Astrocyte (in vitro differentiated cells and primary cell): ENCODE measurements around the gene PKNOX1.
"Not testable (repeated sequence)": the region's sequence is repeated elsewhere in the genome, so short reads cannot be mapped to it uniquely, and the experiment has no call there.

Source experiments
- CTCF ChIP-seq: IDR thresholded peaks from 2 replicates; pipeline ENCODE4 v1.5.1; 2011; ENCODE audit warnings: low read depth, mild to moderate bottlenecking, inconsistent platforms, low read length, moderate library complexity; ENCODE audit not compliant: insufficient read depth
- EZH2 ChIP-seq: IDR thresholded peaks from 2 replicates; pipeline ENCODE4 v1.6.1; 2012; ENCODE audit warnings: mild to moderate bottlenecking, low read length, inconsistent platforms; ENCODE audit not compliant: insufficient read depth

GRCh38 chr21:43042169-43042568, 67.8 kb downstream of the PKNOX1 start:
- TF ChIP-seq CTCF, EZH2: not testable (repeated sequence)
